ENCODE data around the gene PLCB1. TPM values are rescaled to one million over a fixed set of nuclear protein-coding genes. Genes with fewer than 3 reads are reported as not detected.

Gene PLCB1
- total RNA-seq, 4 donors from 2014 or later, result 72.9 to 115 (median 76.3) TPM

- H3K4me1 ChIP-seq, result peaks cover 0 to 23% (median 11%) of the 10 kb centered on the region in 4 donors
- TF ChIP-seq POLR2A (IDR thresholded peaks at IDR 0.05; ENCODE audit: low read depth) (no peak), POLR2AphosphoS5 (IDR thresholded peaks at IDR 0.05) (no peak)
- no peak overlapping the region for H3K27ac ChIP-seq (replicated peaks in 1 of 4)
- no peaks in the 10 kb centered on the region for H3K27me3 ChIP-seq
- intact Hi-C loops (cut with DNase I), result no loop called here
- H3K4me3 ChIP-seq, result no peak overlapping the region
- no peak for DNase-seq (ENCODE audit: extremely low spot score)
- no peaks in the 10 kb centered on the region for H3K9me3 ChIP-seq
- no peaks in the 10 kb centered on the region for H3K36me3 ChIP-seq
Observed at GRCh38 chr20:8200220-8200619, 68.2 kb downstream of the PLCB1 start.

GRCh38 chr20:8203366-8203765 is 71.3 kb downstream of the PLCB1 start:
- intact Hi-C loops (cut with DNase I), result no loop called here
- no peak for TF ChIP-seq EP300 (IDR thresholded peaks at IDR 0.05)
- DNase-seq (ENCODE audit: extremely low spot score), result no peak
- no peak overlapping the region for H3K4me3 ChIP-seq
- 100% methylated on average over 1 of the region's 1 CpG for WGBS
- H3K27me3 ChIP-seq, result no peaks in the 10 kb centered on the region
- H3K4me1 ChIP-seq, result peaks cover 0 to 33% (median 16%) of the 10 kb centered on the region in 4 donors
- H3K36me3 ChIP-seq, result no peaks in the 10 kb centered on the region
- H3K9me3 ChIP-seq, result no peaks in the 10 kb centered on the region
- H3K27ac ChIP-seq (replicated peaks in 1 of 4), result no peak overlapping the region

GRCh38 chr20:8205996-8206395 is 73.9 kb downstream of the PLCB1 start:
- no peak for DNase-seq (ENCODE audit: extremely low spot score)

GRCh38 chr20:8208226-8208625 is 76.2 kb downstream of the PLCB1 start:
- no peak overlapping the region for H3K4me3 ChIP-seq
- intact Hi-C loops (cut with DNase I), result no loop called here
- WGBS, result 79% methylated on average over 1 of the region's 1 CpG
- no peak overlapping the region for H3K27ac ChIP-seq (replicated peaks in 1 of 4)
- H3K27me3 ChIP-seq, result no peaks in the 10 kb centered on the region
- DNase-seq (ENCODE audit: extremely low spot score), result no peak
- H3K4me1 ChIP-seq, result peaks cover 0 to 50% (median 36%) of the 10 kb centered on the region in 4 donors
- H3K36me3 ChIP-seq, result no peaks in the 10 kb centered on the region
- TF ChIP-seq CTCF (IDR thresholded peaks at IDR 0.05) (no peak), POLR2AphosphoS5 (IDR thresholded peaks at IDR 0.05) (no peak), EP300 (IDR thresholded peaks at IDR 0.05) (no peak), POLR2A (IDR thresholded peaks at IDR 0.05; ENCODE audit: low read depth) (no peak)
- H3K9me3 ChIP-seq, result no peaks in the 10 kb centered on the region

More at GRCh38 chr20:8205996-8206395, 73.9 kb downstream of the PLCB1 start:
- TF ChIP-seq EP300 (IDR thresholded peaks at IDR 0.05) (no peak), POLR2AphosphoS5 (IDR thresholded peaks at IDR 0.05) (no peak), POLR2A (IDR thresholded peaks at IDR 0.05; ENCODE audit: low read depth) (no peak)
- 100% methylated on average over 1 of the region's 1 CpG for WGBS
- H3K4me3 ChIP-seq, result no peak overlapping the region
- H3K27me3 ChIP-seq, result no peaks in the 10 kb centered on the region
- no peaks in the 10 kb centered on the region for H3K9me3 ChIP-seq
- peaks cover 0 to 45% (median 30%) of the 10 kb centered on the region in 4 donors for H3K4me1 ChIP-seq
- no peaks in the 10 kb centered on the region for H3K36me3 ChIP-seq
- H3K27ac ChIP-seq (replicated peaks in 1 of 4), result no peak overlapping the region
- intact Hi-C loops (cut with DNase I), result no loop called here

- intact Hi-C loops (cut with DNase I), result no loop called here
- Histone ChIP-seq H3K4me1 (peaks cover 0 to 47% (median 43%) of the 10 kb centered on the region in 4 donors), H3K4me3 (no peak overlapping the region), H3K36me3 (no peaks in the 10 kb centered on the region), H3K27me3 (no peaks in the 10 kb centered on the region), H3K9me3 (no peaks in the 10 kb centered on the region), H3K27ac (replicated peaks in 1 of 4) (no peak overlapping the region)
- no peak for DNase-seq (ENCODE audit: extremely low spot score)
- 49% methylated on average over 2 of the region's 2 CpGs for WGBS
- TF ChIP-seq EP300 (IDR thresholded peaks at IDR 0.05), result no peak
- TF ChIP-seq POLR2A (IDR thresholded peaks at IDR 0.05; ENCODE audit: low read depth), result no peak
- no peak for TF ChIP-seq CTCF (IDR thresholded peaks at IDR 0.05)
- no peak for TF ChIP-seq POLR2AphosphoS5 (IDR thresholded peaks at IDR 0.05)
Observed at GRCh38 chr20:8209061-8209460, 77.0 kb downstream of the PLCB1 start.

GRCh38 chr20:8210749-8211148 is 78.7 kb downstream of the PLCB1 start:
- intact Hi-C loops (cut with DNase I), result loop anchor here (10.0 kb wide), 1 partner anchor 164 kb away; no protein-coding TSS in a partner anchor
- H3K4me1 ChIP-seq, result peaks cover 11 to 61% (median 60%) of the 10 kb centered on the region in 4 donors
- DNase-seq (ENCODE audit: extremely low spot score), result no peak
- H3K36me3 ChIP-seq, result no peaks in the 10 kb centered on the region
- WGBS, result 95% methylated on average over 1 of the region's 1 CpG
- no peaks in the 10 kb centered on the region for H3K9me3 ChIP-seq
- TF ChIP-seq POLR2A (IDR thresholded peaks at IDR 0.05; ENCODE audit: low read depth) (no peak), EP300 (IDR thresholded peaks at IDR 0.05) (no peak), POLR2AphosphoS5 (IDR thresholded peaks at IDR 0.05) (no peak), CTCF (IDR thresholded peaks at IDR 0.05) (no peak)
- H3K4me3 ChIP-seq, result no peak overlapping the region
- no peak overlapping the region for H3K27ac ChIP-seq (replicated peaks in 1 of 4)
- H3K27me3 ChIP-seq, result no peaks in the 10 kb centered on the region

All from esophagus muscularis mucosa (tissue), 4 donors.